B cell (primary cell): ENCODE data around the gene MYO19. TPM values are rescaled to one million over a fixed set of nuclear protein-coding genes. Genes with fewer than 3 reads are reported as not detected.

Experiments
- ATAC-seq: fragments of 200-7000 bp; cut with Tn5 transposase; one replicate; pipeline ENCODE4 v1.10.0; 2021; ENCODE audit warnings: low read depth, mild to moderate bottlenecking, moderate number of reproducible peaks, moderate library complexity
- CTCF ChIA-PET: fragments of 350-600 bp; sonication (Branson Sonifier 250); formaldehyde crosslinking; loops from one replicate; lab custom pipeline; 2021; ENCODE audit warnings: antibody characterized with exemption, inconsistent platforms; lab: Charles Lee
- POLR2A ChIA-PET: fragments of 350-600 bp; sonication (Branson Sonifier 250); formaldehyde crosslinking; loops from one replicate; lab custom pipeline; 2021; ENCODE audit warnings: antibody characterized with exemption; lab: Charles Lee
- DNase-seq: peaks from one replicate; pipeline ENCODE4 v3.0.0; 2013
- H2AFZ ChIP-seq: 2 replicates; pipeline ENCODE4 v1.6.1; 2012; ENCODE audit warnings: mild to moderate bottlenecking, low read depth, low read length; ENCODE audit not compliant: insufficient read depth, poor library complexity, severe bottlenecking
- H3K27ac ChIP-seq, 2 donors: 1 replicate in 1 of 2; 2 replicates in 1 of 2; pipeline ENCODE4 v1.5.1; 2012 to 2013; ENCODE audit warnings: low read length in 2 of 2, mild to moderate bottlenecking in 2 of 2, moderate library complexity in 1 of 2
- H3K27me3 ChIP-seq, 4 experiments: fragments of 200-600 bp in 1 of 4; sonication (generic) in 1 of 4; replicated peaks in 1 of 4; 1 replicate in 2 of 4; 2 replicates in 2 of 4; pipeline versions ENCODE4 v1.6.1 to v1.7.0; 2013 to 2016; ENCODE audit warnings: low read length in 3 of 4, mild to moderate bottlenecking in 2 of 4, mixed read lengths in 1 of 4, moderate library complexity in 1 of 4; ENCODE audit not compliant: insufficient read depth in 4 of 4, control insufficient read depth in 3 of 4; ENCODE audit errors: control extremely low read depth in 1 of 4
- H3K36me3 ChIP-seq, 2 experiments: replicated peaks in 1 of 2; 1 replicate in 1 of 2; 2 replicates in 1 of 2; pipeline versions ENCODE4 v1.6.1 to v1.7.1; 2013; ENCODE audit warnings: low read length in 1 of 2; ENCODE audit not compliant: insufficient read depth in 2 of 2, control insufficient read depth in 1 of 2; ENCODE audit errors: control extremely low read depth in 1 of 2, extremely low read depth in 1 of 2
- H3K4me1 ChIP-seq, 2 donors: fragments of 200-600 bp in 1 of 2; sonication (generic) in 1 of 2; 1 replicate in 1 of 2; 2 replicates in 1 of 2; pipeline versions ENCODE4 v1.5.1 to v1.6.1; 2013 to 2017; ENCODE audit warnings: low read length in 2 of 2; ENCODE audit not compliant: control insufficient read depth in 2 of 2, insufficient read depth in 2 of 2
- H3K4me2 ChIP-seq: replicated peaks from 2 replicates; pipeline ENCODE3; 2012; ENCODE audit warnings: mild to moderate bottlenecking, low read depth, low read length; ENCODE audit not compliant: poor library complexity, severe bottlenecking
- H3K4me3 ChIP-seq, 5 experiments: fragments of 200-600 bp in 1 of 5; sonication (generic) in 1 of 5; 1 replicate in 3 of 5; 2 replicates in 2 of 5; pipeline versions ENCODE4 v1.5.1 to v1.7.0; 2011 to 2016; ENCODE audit warnings: low read length in 4 of 5, mild to moderate bottlenecking in 4 of 5, low read depth in 2 of 5, control low read depth in 1 of 5, moderate library complexity in 1 of 5; ENCODE audit not compliant: insufficient read depth in 1 of 5; ENCODE audit errors: control extremely low read depth in 1 of 5, extremely low read depth in 1 of 5
- H3K79me2 ChIP-seq: fragments of 200-600 bp; sonication (generic); one replicate; pipeline ENCODE4 v1.6.0; 2016; ENCODE audit warnings: low read length; ENCODE audit not compliant: control insufficient read depth, insufficient read depth
- H3K9ac ChIP-seq: fragments of 200-600 bp; sonication (generic); 2 replicates; pipeline ENCODE4 v1.6.1; 2017; ENCODE audit warnings: mild to moderate bottlenecking, low read length, moderate library complexity
- H3K9me3 ChIP-seq, 3 donors: one replicate each; pipeline versions ENCODE4 v1.6.1 to v1.7.1; 2013; ENCODE audit warnings: low read length in 2 of 3; ENCODE audit not compliant: control insufficient read depth in 2 of 3, insufficient read depth in 1 of 3; ENCODE audit errors: control extremely low read depth in 1 of 3
- H4K20me1 ChIP-seq: 2 replicates; pipeline ENCODE4 v1.6.0; 2012; ENCODE audit warnings: mild to moderate bottlenecking, low read length; ENCODE audit not compliant: insufficient read depth, control insufficient read depth, poor library complexity, severe bottlenecking
- H3K27ac Mint-ChIP-seq: one replicate; pipeline ENCODE4 v1.8.0; 2021; ENCODE audit warnings: mixed read lengths
- H3K27me3 Mint-ChIP-seq: one replicate; pipeline ENCODE4 v1.8.0; 2021; ENCODE audit warnings: mixed read lengths
- H3K4me1 Mint-ChIP-seq: one replicate; pipeline ENCODE4 v1.8.0; 2021; ENCODE audit warnings: mixed read lengths
- H3K4me3 Mint-ChIP-seq: one replicate; pipeline ENCODE4 v1.8.0; 2021; ENCODE audit warnings: mixed read lengths
- H3K9me3 Mint-ChIP-seq: one replicate; pipeline ENCODE4 v1.8.0; 2022; ENCODE audit warnings: mixed read lengths; ENCODE audit not compliant: insufficient read depth
- CTCF ChIP-seq: fragments of 200-600 bp; IDR thresholded peaks from one replicate; pipeline ENCODE4 v1.8.0; 2022; ENCODE audit warnings: antibody characterized with exemption, mild to moderate bottlenecking
- EZH2 ChIP-seq: IDR thresholded peaks from 2 replicates; pipeline ENCODE4 v1.6.1; 2012; ENCODE audit warnings: borderline replicate concordance, low read depth, mild to moderate bottlenecking, moderate library complexity, low read length; ENCODE audit not compliant: insufficient read depth, poor library complexity, severe bottlenecking
- WGBS: methylation state at CpG from one replicate; pipeline ENCODE4 v1.1.5; 2013; ENCODE audit warnings: missing lambda C conversion rate; ENCODE audit not compliant: insufficient coverage; 5-methylcytosine and 5-hydroxymethylcytosine counted together
- intact Hi-C: fragments of 100-400 bp; cut with micrococcal nuclease; formaldehyde crosslinking; loops from one replicate; pipeline ENCODE4 v1.10.0; 2022
- polyA plus RNA-seq: library from polyadenylated mRNA; depleted of rRNA; stranded (reverse); fragments of >200 nt; gene quantifications from 2 replicates; pipeline ENCODE4 v1.2.3, GENCODE V29; 2012
- total RNA-seq, 2 donors: library from RNA; stranded (reverse); fragments of 120-200 nt in 1 of 2; gene quantifications; 1 replicate in 1 of 2; 2 replicates in 1 of 2; pipeline versions ENCODE4 v1.2.3 to v1.2.4, GENCODE V29; 2013 to 2022

The MYO19 gene
- total and polyA plus RNA-seq, 2 donors (not counting 1 experiment from before 2014, with no cell fraction given), result 65.7 to 88.7 TPM

DNA sequence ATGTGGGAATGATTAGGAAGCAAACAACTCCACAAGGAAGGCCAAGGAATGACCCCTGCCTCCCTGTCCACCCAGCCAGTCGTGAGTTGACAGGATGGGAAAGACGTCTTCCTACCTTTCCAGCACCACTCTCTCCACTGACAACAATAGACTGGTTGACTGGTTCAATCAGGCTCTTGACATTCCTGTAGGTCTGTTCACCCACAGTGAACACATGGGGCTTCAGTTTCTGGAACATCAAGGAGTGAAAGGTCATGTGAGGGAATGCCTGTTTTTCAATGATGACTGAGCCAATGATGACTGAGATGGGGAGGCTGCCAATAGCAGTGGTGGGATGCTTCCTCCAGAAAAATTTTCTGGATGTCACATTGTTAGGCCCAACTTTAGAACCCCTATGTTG lies 9.6 kb downstream of the MYO19 start:
- H3K4me2 ChIP-seq, result no peak overlapping the region

DNA sequence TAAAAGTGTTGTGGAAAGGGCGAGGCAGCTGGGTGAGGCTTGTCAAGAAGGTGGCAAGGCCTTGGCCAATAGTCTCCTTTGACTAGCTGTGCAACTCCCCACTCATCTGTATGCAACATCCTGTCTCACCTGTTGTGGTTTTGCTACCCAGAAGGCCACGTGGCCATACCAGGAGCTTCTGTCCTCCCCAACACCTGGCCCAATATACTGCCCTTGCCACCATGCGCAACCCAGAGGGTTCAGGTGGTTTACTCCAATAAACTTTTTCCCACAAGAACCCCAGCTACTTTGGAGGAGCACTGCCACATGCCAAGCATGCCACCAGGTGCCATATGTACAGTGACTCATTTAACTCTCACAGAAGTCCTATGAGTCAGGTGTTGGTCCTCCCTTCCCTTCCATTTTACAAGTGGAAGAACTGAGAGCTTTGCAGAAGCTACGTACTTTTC lies 10.2 kb downstream of the MYO19 start:
- Histone ChIP-seq H3K4me3 (no peak overlapping the region), H3K27ac (no peak overlapping the region), H3K36me3 (peaks cover 4 to 38% of the 10 kb centered on the region in 2 experiments), H2AFZ (no peak overlapping the region), H3K4me2 (no peak overlapping the region), H3K4me1 (no peaks in the 10 kb centered on the region), H3K79me2 (no peaks in the 10 kb centered on the region), H3K9me3 (no peaks in the 10 kb centered on the region), H4K20me1 (no peaks in the 10 kb centered on the region), H3K27me3 (no peaks in the 10 kb centered on the region), H3K9ac (no peak overlapping the region)
- Mint-ChIP-seq H3K4me3 (no peak overlapping the region), H3K27ac (no peak overlapping the region), H3K4me1 (no peaks in the 10 kb centered on the region), H3K27me3 (no peaks in the 10 kb centered on the region), H3K9me3 (no peaks in the 10 kb centered on the region)
- DNase-seq (no peak), ATAC-seq (no peak)
- ChIA-PET CTCF (interaction anchor here (0.9 kb wide), 1 partner anchor 13 kb away, joined by 3 read pairs; no protein-coding TSS in a partner anchor), POLR2A (interaction anchor here (0.6 kb wide), 1 partner anchor 38 kb away, joined by 3 read pairs; the partner anchor contains the start of gene ZNHIT3)
- TF ChIP-seq CTCF (no peak), EZH2 (no peak)
- 78% methylated on average over 4 of the region's 4 CpGs for WGBS
- intact Hi-C loops, result no loop called here

More for the DNA sequence above, 9.6 kb downstream of the MYO19 start:
- Histone ChIP-seq H3K9ac (no peak overlapping the region), H3K9me3 (no peaks in the 10 kb centered on the region), H3K4me3 (no peak overlapping the region), H2AFZ (no peak overlapping the region), H3K4me1 (no peaks in the 10 kb centered on the region), H4K20me1 (no peaks in the 10 kb centered on the region), H3K79me2 (no peaks in the 10 kb centered on the region), H3K27ac (no peak overlapping the region), H3K36me3 (peaks cover 4 to 38% of the 10 kb centered on the region in 2 experiments), H3K27me3 (no peaks in the 10 kb centered on the region)
- H3K27ac Mint-ChIP-seq, result no peak overlapping the region
- 93% methylated on average over 2 of the region's 2 CpGs for WGBS
- ATAC-seq (no peak), DNase-seq (no peak)
- ChIA-PET CTCF (interaction anchor here (1.6 kb wide), 1 partner anchor 9 kb away, joined by 3 read pairs; the partner anchor contains the start of genes MYO19 and PIGW), POLR2A (no interaction called here)
- no peaks in the 10 kb centered on the region for H3K4me1 Mint-ChIP-seq
- H3K9me3 Mint-ChIP-seq, result no peaks in the 10 kb centered on the region
- no peak overlapping the region for H3K4me3 Mint-ChIP-seq
- no peaks in the 10 kb centered on the region for H3K27me3 Mint-ChIP-seq
- intact Hi-C loops, result no loop called here
- TF ChIP-seq EZH2 (no peak), CTCF (no peak)
